Gastroesophageal sphincter (tissue), 3 donors: ENCODE measurements around the gene ANKRD13C.

Source experiments
- CTCF ChIP-seq, 4 experiments: fragments of 200-600 bp in 2 of 4; fragments of 450-650 bp in 2 of 4; sonication (generic) in 1 of 4; IDR thresholded peaks; one replicate each; pipeline ENCODE4 v1.5.1; 2017 to 2019; ENCODE audit warnings: antibody characterized with exemption in 4 of 4, mild to moderate bottlenecking in 2 of 4, moderate library complexity in 2 of 4
- EP300 ChIP-seq: sonication (generic); formaldehyde crosslinking; IDR thresholded peaks from one replicate; pipeline ENCODE4 v1.6.1; 2017; ENCODE audit warnings: antibody characterized with exemption, mild to moderate bottlenecking
- POLR2A ChIP-seq, 2 donors: fragments of 450-650 bp; IDR thresholded peaks; one replicate each; pipeline ENCODE4 v1.6.1; 2017; ENCODE audit warnings: antibody characterized with exemption in 2 of 2, mild to moderate bottlenecking in 2 of 2, moderate library complexity in 1 of 2
- POLR2AphosphoS5 ChIP-seq: sonication (generic); formaldehyde crosslinking; IDR thresholded peaks from one replicate; pipeline ENCODE4 v1.6.1; 2017; ENCODE audit warnings: antibody characterized with exemption

DNA sequence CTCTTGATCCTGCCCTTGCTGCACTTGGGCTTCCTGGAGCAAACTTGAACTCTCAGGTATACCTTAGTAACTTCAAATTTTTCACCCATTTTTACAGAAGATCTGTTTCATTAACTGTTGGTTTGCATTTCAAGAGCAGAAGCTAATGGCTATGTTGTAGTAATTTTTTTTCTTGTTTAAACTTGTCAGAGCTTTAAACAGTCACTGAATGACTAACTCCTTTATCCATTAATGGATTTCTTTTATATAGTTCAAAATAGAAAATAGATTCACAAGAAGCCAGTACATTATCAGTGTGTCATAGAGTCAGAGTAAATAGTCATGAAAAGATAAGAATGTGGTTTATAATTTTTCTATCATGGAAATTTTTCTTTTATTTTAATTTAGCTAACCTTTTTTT lies 119.8 kb downstream of the ANKRD13C start:
- TF ChIP-seq EP300 = no peak
- no peak for TF ChIP-seq POLR2AphosphoS5
- TF ChIP-seq CTCF (IDR thresholded peaks at IDR 0.05) = no peak
- no peak for TF ChIP-seq POLR2A (IDR thresholded peaks at IDR 0.05)
